ENCODE results near the gene NPSR1. TPM values are rescaled to one million over a fixed set of nuclear protein-coding genes. Genes with fewer than 3 reads are reported as not detected.

NPSR1 gene, protein sequence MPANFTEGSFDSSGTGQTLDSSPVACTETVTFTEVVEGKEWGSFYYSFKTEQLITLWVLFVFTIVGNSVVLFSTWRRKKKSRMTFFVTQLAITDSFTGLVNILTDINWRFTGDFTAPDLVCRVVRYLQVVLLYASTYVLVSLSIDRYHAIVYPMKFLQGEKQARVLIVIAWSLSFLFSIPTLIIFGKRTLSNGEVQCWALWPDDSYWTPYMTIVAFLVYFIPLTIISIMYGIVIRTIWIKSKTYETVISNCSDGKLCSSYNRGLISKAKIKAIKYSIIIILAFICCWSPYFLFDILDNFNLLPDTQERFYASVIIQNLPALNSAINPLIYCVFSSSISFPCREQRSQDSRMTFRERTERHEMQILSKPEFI
- total RNA-seq, result not detected in 2 replicates

GRCh38 chr7:34657632-34658268 is at the start of gene NPSR1:
Gene NPSR1, plus strand, starts transcription at chr7:34658218. Its CDS starts 195 bp downstream, at chr7:34658413.

